Measurements from ENCODE around the gene FMNL2. TPM values are rescaled to one million over a fixed set of nuclear protein-coding genes. Genes with fewer than 3 reads are reported as not detected.

The FMNL2 gene
- 15.7 TPM for total RNA-seq

DNA sequence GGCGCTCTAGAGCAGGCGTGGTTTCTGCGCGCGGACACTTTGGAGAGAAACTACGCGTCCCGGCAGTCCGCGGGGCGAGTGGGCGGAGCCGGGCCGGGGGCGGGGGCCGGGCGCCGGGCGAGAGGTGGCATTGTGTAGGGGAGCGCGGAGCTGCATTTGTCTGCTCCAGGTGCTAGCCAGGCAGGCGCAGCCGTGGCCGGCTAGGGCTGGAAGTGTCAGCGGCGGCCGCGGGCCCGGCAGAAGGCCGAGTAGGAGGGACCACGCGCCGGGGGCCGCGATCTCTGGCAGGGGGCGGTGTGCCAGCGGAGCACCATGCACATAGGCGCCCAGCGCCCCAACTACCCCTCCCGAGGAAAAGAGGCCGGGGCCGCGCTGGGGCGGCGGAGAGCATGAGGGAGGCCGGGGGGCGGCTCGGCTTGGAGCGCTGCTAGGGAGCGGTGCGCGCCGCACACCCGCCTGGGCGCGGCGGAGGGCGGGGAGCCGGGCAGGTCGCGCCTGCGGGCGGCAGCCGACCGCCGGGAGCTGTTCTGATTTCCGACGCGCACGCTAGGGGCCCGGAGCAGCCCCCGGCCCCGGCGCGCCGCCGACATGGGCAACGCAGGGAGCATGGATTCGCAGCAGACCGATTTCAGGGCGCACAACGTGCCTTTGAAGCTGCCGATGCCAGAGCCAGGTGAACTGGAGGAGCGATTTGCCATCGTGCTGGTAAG lies at the start of gene FMNL2:
Gene FMNL2, plus strand, starts transcription at position 159 of the 710 bp plus-strand sequence.
- Histone ChIP-seq H3K4me1 (ENCODE audit: control insufficient read depth in 3 of 3, insufficient read depth in 3 of 3, low read length in 3 of 3) (peaks cover 4 to 12% (median 10%) of the 10 kb centered on the region in 3 donors), H3K9me3 (ENCODE audit: control insufficient read depth in 3 of 3, low read length in 3 of 3) (no peaks in the 10 kb centered on the region), H3K9ac (ENCODE audit: low read depth in 1 of 3, low read length in 3 of 3) (peak within 1 kb of the TSS; percentile 79 to 86 (median 80)), H3K36me3 (ENCODE audit: control insufficient read depth in 3 of 3, insufficient read depth in 3 of 3, low read length in 3 of 3) (no peaks in the 10 kb centered on the region), H3K27me3 (ENCODE audit: control insufficient read depth in 3 of 3, insufficient read depth in 3 of 3, low read length in 3 of 3) (no peaks in the 10 kb centered on the region), H3K27ac (ENCODE audit: low read depth, low read length) (peak within 1 kb of the TSS; percentile 59), H3K4me3 (ENCODE audit: low read length in 3 of 3) (peak within 1 kb of the TSS; percentile 81 to 87 (median 85))

DNA sequence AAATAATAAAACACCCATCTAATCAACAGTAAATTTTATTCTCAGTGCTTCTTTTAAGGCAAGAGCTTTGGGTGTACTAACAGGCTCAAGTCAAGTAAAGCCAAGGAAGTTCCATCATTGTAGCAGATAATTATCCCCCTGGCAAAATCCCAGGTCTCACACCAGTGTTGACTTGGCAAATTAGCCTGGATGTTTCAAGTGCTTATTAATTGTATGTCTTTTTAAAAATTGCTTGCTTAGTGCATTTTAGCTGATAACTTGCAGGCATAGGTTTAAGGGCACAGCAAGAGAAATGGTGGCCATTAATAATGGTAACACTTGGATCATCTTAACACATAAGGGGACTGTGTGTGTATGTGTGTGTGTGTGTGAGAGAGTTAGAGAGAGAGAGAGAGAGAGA lies 42.0 kb upstream of the FMNL2 start:
- H3K9ac ChIP-seq (ENCODE audit: low read depth in 1 of 3, low read length in 3 of 3): no peak overlapping the region
- no peaks in the 10 kb centered on the region for H3K36me3 ChIP-seq (ENCODE audit: control insufficient read depth in 3 of 3, insufficient read depth in 3 of 3, low read length in 3 of 3)
- no peaks in the 10 kb centered on the region for H3K9me3 ChIP-seq (ENCODE audit: control insufficient read depth in 3 of 3, low read length in 3 of 3)
- H3K27me3 ChIP-seq (ENCODE audit: control insufficient read depth in 3 of 3, insufficient read depth in 3 of 3, low read length in 3 of 3): no peaks in the 10 kb centered on the region
- H3K4me1 ChIP-seq (ENCODE audit: control insufficient read depth in 3 of 3, insufficient read depth in 3 of 3, low read length in 3 of 3): no peaks in the 10 kb centered on the region
- H3K4me3 ChIP-seq (ENCODE audit: low read length in 3 of 3): no peak overlapping the region
- no peak overlapping the region for H3K27ac ChIP-seq (ENCODE audit: low read depth, low read length)

DNA sequence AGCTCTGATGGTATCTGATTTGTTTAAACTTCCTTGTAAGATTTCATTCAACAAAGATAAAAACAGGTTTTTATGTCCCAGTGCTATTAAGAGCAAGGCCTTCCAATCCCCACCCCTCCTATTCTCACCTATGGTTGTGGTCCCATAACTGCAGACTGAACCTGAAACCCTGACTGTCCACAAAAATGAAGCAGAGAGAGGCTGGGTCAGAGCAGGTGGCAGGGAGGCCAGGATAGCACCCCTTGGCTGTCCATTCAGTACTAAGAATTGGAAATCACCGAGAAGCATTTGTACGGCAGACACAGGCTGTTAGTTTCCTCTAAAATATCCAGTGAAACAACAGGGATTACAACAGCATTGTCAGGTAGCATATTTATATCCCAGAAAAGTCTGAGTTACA lies 37.3 kb upstream of the FMNL2 start:
- no peak overlapping the region for H3K27ac ChIP-seq (ENCODE audit: low read depth, low read length)
- no peaks in the 10 kb centered on the region for H3K27me3 ChIP-seq (ENCODE audit: control insufficient read depth in 3 of 3, insufficient read depth in 3 of 3, low read length in 3 of 3)
- no peak overlapping the region for H3K9ac ChIP-seq (ENCODE audit: low read depth in 1 of 3, low read length in 3 of 3)
- H3K4me3 ChIP-seq (ENCODE audit: low read length in 3 of 3): no peak overlapping the region
- no peaks in the 10 kb centered on the region for H3K4me1 ChIP-seq (ENCODE audit: control insufficient read depth in 3 of 3, insufficient read depth in 3 of 3, low read length in 3 of 3)
- H3K36me3 ChIP-seq (ENCODE audit: control insufficient read depth in 3 of 3, insufficient read depth in 3 of 3, low read length in 3 of 3): no peaks in the 10 kb centered on the region
- peaks cover 0 to 4% (median 0%) of the 10 kb centered on the region in 3 donors for H3K9me3 ChIP-seq (ENCODE audit: control insufficient read depth in 3 of 3, low read length in 3 of 3)

DNA sequence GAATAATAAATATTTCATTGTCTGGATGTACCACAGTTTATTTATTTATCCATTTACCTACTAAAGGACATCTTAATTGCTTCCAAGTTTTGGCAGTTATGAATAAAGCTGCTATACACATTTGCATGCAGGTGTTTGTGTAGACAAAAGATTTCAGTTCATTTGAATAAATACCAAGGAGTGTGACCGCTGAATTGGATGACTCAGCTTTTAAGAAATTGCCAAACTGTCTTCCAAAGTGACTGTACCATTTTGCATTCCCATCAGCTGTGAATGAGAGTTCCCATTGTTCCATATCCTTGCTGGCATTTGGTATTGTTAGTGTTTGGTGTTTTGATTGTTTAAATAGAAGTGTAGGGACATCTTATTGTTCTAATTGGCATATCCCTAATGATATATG lies 36.2 kb upstream of the FMNL2 start:
- Histone ChIP-seq H3K9me3 (ENCODE audit: control insufficient read depth in 3 of 3, low read length in 3 of 3) (peaks cover 0 to 4% (median 0%) of the 10 kb centered on the region in 3 donors), H3K4me1 (ENCODE audit: control insufficient read depth in 3 of 3, insufficient read depth in 3 of 3, low read length in 3 of 3) (no peaks in the 10 kb centered on the region), H3K4me3 (ENCODE audit: low read length in 3 of 3) (no peak overlapping the region), H3K36me3 (ENCODE audit: control insufficient read depth in 3 of 3, insufficient read depth in 3 of 3, low read length in 3 of 3) (no peaks in the 10 kb centered on the region), H3K27me3 (ENCODE audit: control insufficient read depth in 3 of 3, insufficient read depth in 3 of 3, low read length in 3 of 3) (no peaks in the 10 kb centered on the region), H3K9ac (ENCODE audit: low read depth in 1 of 3, low read length in 3 of 3) (no peak overlapping the region), H3K27ac (ENCODE audit: low read depth, low read length) (no peak overlapping the region)

DNA sequence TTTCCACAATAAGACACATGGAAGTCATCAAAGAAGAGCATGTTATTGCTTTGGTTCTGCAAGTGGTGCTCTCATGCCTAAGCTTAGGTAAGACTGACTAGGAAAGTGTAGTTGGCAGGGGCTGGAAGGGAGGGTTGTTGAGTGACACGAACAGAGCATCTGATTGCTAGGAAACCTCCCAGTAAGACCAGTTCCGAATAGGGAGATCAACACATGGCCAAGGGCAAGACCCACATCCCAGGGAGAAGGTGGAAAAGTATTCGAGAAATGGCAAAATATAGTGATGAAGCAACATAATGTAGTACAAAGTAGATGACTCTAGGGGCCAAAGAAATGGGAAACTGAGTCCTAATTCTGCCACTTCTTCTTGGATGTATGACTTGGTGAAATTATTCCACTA lies 33.8 kb upstream of the FMNL2 start:
- H3K4me1 ChIP-seq (ENCODE audit: control insufficient read depth in 3 of 3, insufficient read depth in 3 of 3, low read length in 3 of 3): no peaks in the 10 kb centered on the region
- H3K9ac ChIP-seq (ENCODE audit: low read depth in 1 of 3, low read length in 3 of 3): no peak overlapping the region
- H3K27me3 ChIP-seq (ENCODE audit: control insufficient read depth in 3 of 3, insufficient read depth in 3 of 3, low read length in 3 of 3): no peaks in the 10 kb centered on the region
- H3K9me3 ChIP-seq (ENCODE audit: control insufficient read depth in 3 of 3, low read length in 3 of 3): peaks cover 0 to 4% (median 0%) of the 10 kb centered on the region in 3 donors
- H3K27ac ChIP-seq (ENCODE audit: low read depth, low read length): no peak overlapping the region
- no peaks in the 10 kb centered on the region for H3K36me3 ChIP-seq (ENCODE audit: control insufficient read depth in 3 of 3, insufficient read depth in 3 of 3, low read length in 3 of 3)
- no peak overlapping the region for H3K4me3 ChIP-seq (ENCODE audit: low read length in 3 of 3)

DNA sequence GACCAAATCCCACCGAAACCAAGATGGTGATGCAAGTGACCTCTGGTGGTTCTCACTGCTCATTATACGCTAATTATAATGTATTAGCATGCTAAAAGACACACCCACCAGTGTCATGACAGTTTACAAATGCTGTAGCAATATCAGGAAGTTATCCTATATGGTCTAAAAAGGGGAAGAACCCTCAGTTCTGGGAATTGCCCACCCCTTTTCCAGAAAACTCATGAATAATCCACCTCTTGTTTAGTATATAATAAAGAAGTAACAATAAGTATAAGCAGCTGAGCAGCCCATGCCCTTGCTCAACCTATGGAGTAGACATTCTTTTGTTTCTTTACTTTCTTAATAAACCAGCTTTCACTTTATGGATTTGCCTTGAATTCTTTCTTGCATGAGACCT lies 31.0 kb upstream of the FMNL2 start:
- Histone ChIP-seq H3K36me3 (ENCODE audit: control insufficient read depth in 3 of 3, insufficient read depth in 3 of 3, low read length in 3 of 3) (no peaks in the 10 kb centered on the region), H3K27me3 (ENCODE audit: control insufficient read depth in 3 of 3, insufficient read depth in 3 of 3, low read length in 3 of 3) (no peaks in the 10 kb centered on the region), H3K4me1 (ENCODE audit: control insufficient read depth in 3 of 3, insufficient read depth in 3 of 3, low read length in 3 of 3) (no peaks in the 10 kb centered on the region), H3K27ac (ENCODE audit: low read depth, low read length) (no peak overlapping the region), H3K9ac (ENCODE audit: low read depth in 1 of 3, low read length in 3 of 3) (no peak overlapping the region), H3K9me3 (ENCODE audit: control insufficient read depth in 3 of 3, low read length in 3 of 3) (peaks cover 0 to 4% (median 0%) of the 10 kb centered on the region in 3 donors), H3K4me3 (ENCODE audit: low read length in 3 of 3) (no peak overlapping the region)

DNA sequence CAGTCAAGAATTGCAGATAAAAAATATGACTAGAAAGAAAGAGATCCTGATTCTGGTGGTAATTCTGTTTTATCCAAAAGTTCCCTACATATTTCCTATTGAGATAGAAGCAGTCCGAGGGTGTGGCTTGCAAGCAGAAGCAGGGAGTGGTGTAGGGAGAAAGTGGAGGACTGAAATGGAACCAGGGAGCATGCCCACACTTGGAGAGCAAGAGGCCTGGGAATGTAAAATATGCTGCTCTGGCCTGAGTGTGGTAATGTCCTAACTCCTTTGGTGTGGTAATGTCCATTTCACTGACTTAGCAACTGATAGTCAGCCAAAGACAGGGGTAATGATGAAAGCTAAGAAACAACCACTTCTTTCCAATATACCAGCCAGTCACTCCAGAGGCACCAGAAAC lies 30.1 kb upstream of the FMNL2 start:
- no peaks in the 10 kb centered on the region for H3K27me3 ChIP-seq (ENCODE audit: control insufficient read depth in 3 of 3, insufficient read depth in 3 of 3, low read length in 3 of 3)
- no peaks in the 10 kb centered on the region for H3K4me1 ChIP-seq (ENCODE audit: control insufficient read depth in 3 of 3, insufficient read depth in 3 of 3, low read length in 3 of 3)
- H3K9ac ChIP-seq (ENCODE audit: low read depth in 1 of 3, low read length in 3 of 3): no peak overlapping the region
- H3K36me3 ChIP-seq (ENCODE audit: control insufficient read depth in 3 of 3, insufficient read depth in 3 of 3, low read length in 3 of 3): no peaks in the 10 kb centered on the region
- H3K27ac ChIP-seq (ENCODE audit: low read depth, low read length): no peak overlapping the region
- H3K9me3 ChIP-seq (ENCODE audit: control insufficient read depth in 3 of 3, low read length in 3 of 3): peaks cover 0 to 4% (median 0%) of the 10 kb centered on the region in 3 donors
- H3K4me3 ChIP-seq (ENCODE audit: low read length in 3 of 3): no peak overlapping the region

DNA sequence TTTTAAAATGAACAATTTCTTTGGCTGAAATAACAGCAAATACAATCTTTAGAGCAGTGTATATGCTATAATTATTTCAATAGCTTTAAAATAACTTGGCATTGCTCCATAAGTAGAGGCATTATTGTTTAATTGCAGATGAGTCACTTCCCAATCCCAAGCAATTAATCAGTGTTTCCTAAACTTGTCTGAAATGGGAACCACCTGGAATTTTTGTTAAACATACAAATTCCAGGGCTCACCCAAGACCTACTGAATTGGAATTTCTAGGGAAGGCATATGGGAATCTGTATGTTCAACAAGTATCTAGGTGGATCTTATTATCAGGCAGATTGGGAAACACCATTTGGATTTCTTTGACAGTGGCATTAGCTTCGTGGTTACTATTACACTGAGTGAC lies 27.1 kb upstream of the FMNL2 start:
- Histone ChIP-seq H3K27me3 (ENCODE audit: control insufficient read depth in 3 of 3, insufficient read depth in 3 of 3, low read length in 3 of 3) (no peaks in the 10 kb centered on the region), H3K4me1 (ENCODE audit: control insufficient read depth in 3 of 3, insufficient read depth in 3 of 3, low read length in 3 of 3) (no peaks in the 10 kb centered on the region), H3K36me3 (ENCODE audit: control insufficient read depth in 3 of 3, insufficient read depth in 3 of 3, low read length in 3 of 3) (no peaks in the 10 kb centered on the region), H3K9ac (ENCODE audit: low read depth in 1 of 3, low read length in 3 of 3) (no peak overlapping the region), H3K9me3 (ENCODE audit: control insufficient read depth in 3 of 3, low read length in 3 of 3) (no peaks in the 10 kb centered on the region), H3K27ac (ENCODE audit: low read depth, low read length) (no peak overlapping the region), H3K4me3 (ENCODE audit: low read length in 3 of 3) (no peak overlapping the region)

DNA sequence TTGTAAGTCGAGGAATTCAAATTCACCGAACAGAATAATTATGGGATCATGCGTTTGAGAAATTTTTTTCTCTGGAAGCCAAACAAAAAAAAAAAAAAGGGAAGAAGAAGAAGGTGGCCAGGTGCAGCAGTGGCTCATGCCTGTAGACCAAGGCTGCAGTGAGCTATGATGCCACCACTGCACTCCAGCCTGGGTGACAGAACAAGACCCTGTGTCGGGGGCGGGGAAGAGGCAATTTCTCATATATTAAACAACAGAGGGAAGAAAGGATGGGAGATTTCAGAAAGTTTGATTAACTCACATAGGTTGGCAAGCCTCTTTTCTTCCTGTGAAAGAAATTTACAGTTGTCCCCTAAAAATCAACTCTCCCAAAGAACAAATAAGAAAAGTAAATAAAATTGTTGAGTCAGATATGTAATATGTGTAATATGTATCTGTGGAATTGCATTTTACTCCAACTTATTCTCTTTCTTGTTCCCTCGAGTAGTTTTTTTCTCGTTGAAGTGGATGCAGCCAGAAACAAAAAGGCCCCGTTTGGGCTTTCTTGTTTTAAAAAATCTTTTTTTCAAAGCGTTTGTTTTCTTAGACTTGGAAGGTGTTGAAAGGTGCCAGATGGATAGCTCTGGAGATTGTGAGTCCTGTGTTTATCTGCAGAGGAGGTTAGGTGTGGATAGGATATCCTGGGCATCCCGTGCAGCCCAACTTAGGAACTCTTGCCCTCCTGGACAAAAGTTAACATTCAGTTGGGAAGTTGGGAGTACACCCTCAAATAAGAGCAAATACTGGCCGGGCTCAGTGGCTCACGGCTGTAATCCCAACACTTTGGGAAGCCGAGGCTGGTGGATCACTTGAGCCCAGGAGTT lies 25.4 kb upstream of the FMNL2 start:
- H3K27me3 ChIP-seq (ENCODE audit: control insufficient read depth in 3 of 3, insufficient read depth in 3 of 3, low read length in 3 of 3): no peaks in the 10 kb centered on the region
- H3K27ac ChIP-seq (ENCODE audit: low read depth, low read length): no peak overlapping the region
- H3K4me3 ChIP-seq (ENCODE audit: low read length in 3 of 3): no peak overlapping the region
- H3K9me3 ChIP-seq (ENCODE audit: control insufficient read depth in 3 of 3, low read length in 3 of 3): no peaks in the 10 kb centered on the region
- no peak overlapping the region for H3K9ac ChIP-seq (ENCODE audit: low read depth in 1 of 3, low read length in 3 of 3)
- H3K36me3 ChIP-seq (ENCODE audit: control insufficient read depth in 3 of 3, insufficient read depth in 3 of 3, low read length in 3 of 3): no peaks in the 10 kb centered on the region
- H3K4me1 ChIP-seq (ENCODE audit: control insufficient read depth in 3 of 3, insufficient read depth in 3 of 3, low read length in 3 of 3): no peaks in the 10 kb centered on the region

Measured in skeletal muscle tissue (tissue), 4 donors.